HG02642 (cell line): ENCODE measurements around the gene MBTD1.
A peak's percentile ranks its signal among the peaks of the same experiment; 100 is the strongest.
"Not testable (repeated sequence)": the region's sequence is repeated elsewhere in the genome, so short reads cannot be mapped to it uniquely, and the experiment has no call there.

Source experiments
- ATAC-seq: cut with Tn5 transposase; IDR thresholded peaks from one replicate; pipeline ENCODE4 v1.9.1; 2021; ENCODE audit warnings: mild to moderate bottlenecking; ENCODE audit not compliant: unreplicated experiment, poor library complexity

Gene MBTD1

GRCh38 chr17:51256101-51256500, 3.7 kb downstream of the MBTD1 start:
- ATAC-seq: no peak

- no peak for ATAC-seq
Measured at GRCh38 chr17:51255673-51256072, 4.2 kb downstream of the MBTD1 start.

GRCh38 chr17:51251010-51251409, 8.8 kb downstream of the MBTD1 start:
- ATAC-seq: no peak

GRCh38 chr17:51250314-51250840, 9.5 kb downstream of the MBTD1 start:
- ATAC-seq: no peak

- no peak for ATAC-seq
Measured at GRCh38 chr17:51245535-51245934, 14.3 kb downstream of the MBTD1 start.

- no peak for ATAC-seq
Measured at GRCh38 chr17:51244041-51244440, 15.8 kb downstream of the MBTD1 start.

GRCh38 chr17:51240275-51240674, 19.6 kb downstream of the MBTD1 start:
- no peak for ATAC-seq

GRCh38 chr17:51238255-51238887, 21.5 kb downstream of the MBTD1 start:
- ATAC-seq: peak; percentile 80

GRCh38 chr17:51234162-51234561, 25.7 kb downstream of the MBTD1 start:
- ATAC-seq: no peak

GRCh38 chr17:51231999-51232398, 27.9 kb downstream of the MBTD1 start:
- no peak for ATAC-seq

- no peak for ATAC-seq
Measured at GRCh38 chr17:51230306-51230705, 29.5 kb downstream of the MBTD1 start.

- ATAC-seq: no peak
Measured at GRCh38 chr17:51229889-51230288, 30.0 kb downstream of the MBTD1 start.

- no peak for ATAC-seq
Measured at GRCh38 chr17:51228161-51228560, 31.7 kb downstream of the MBTD1 start.

GRCh38 chr17:51225523-51225922, 34.3 kb downstream of the MBTD1 start:
- not testable (repeated sequence) for ATAC-seq

GRCh38 chr17:51224402-51225262, 35.2 kb downstream of the MBTD1 start:
- no peak for ATAC-seq

GRCh38 chr17:51221322-51221721, 38.5 kb downstream of the MBTD1 start:
- ATAC-seq: no peak

GRCh38 chr17:51217946-51218345, 41.9 kb downstream of the MBTD1 start:
- ATAC-seq: no peak

- no peak for ATAC-seq
Measured at GRCh38 chr17:51214920-51215319, 44.9 kb downstream of the MBTD1 start.

GRCh38 chr17:51203838-51204237, 56.0 kb downstream of the MBTD1 start:
- no peak for ATAC-seq

GRCh38 chr17:51200846-51201245, 59.0 kb downstream of the MBTD1 start:
- ATAC-seq: no peak

GRCh38 chr17:51200295-51200694, 59.6 kb downstream of the MBTD1 start:
- ATAC-seq: no peak

GRCh38 chr17:51197754-51198153, 62.1 kb downstream of the MBTD1 start:
- ATAC-seq: no peak
